Right lobe of liver (tissue), 4 donors: ENCODE results near the gene ATP6V0B.

Source experiments
- CTCF ChIP-seq, 4 donors: fragments of 200-600 bp in 3 of 4; fragments of 450-650 bp in 1 of 4; IDR thresholded peaks; one replicate each; pipeline versions ENCODE4 v1.5.1 to v1.8.0; 2016 to 2022; ENCODE audit warnings: antibody characterized with exemption in 4 of 4, mild to moderate bottlenecking in 2 of 4
- POLR2A ChIP-seq: fragments of 450-650 bp; IDR thresholded peaks from one replicate; pipeline ENCODE4 v1.6.1; 2017; ENCODE audit warnings: antibody characterized with exemption, mild to moderate bottlenecking
- donor health status: DM: no; HTN: no; CAD: no.
- donor health status: DM: no; HTN: no; CAD: no.
- donor health status: DM: no; HTN: yes; CAD: no.

- TF ChIP-seq CTCF (IDR thresholded peaks at IDR 0.05) (no peak), POLR2A (no peak)
Measured at GRCh38 chr1:43970502-43970901, 4.3 kb upstream of the ATP6V0B start.
